Measurements from ENCODE around the gene RFX2. TPM values are rescaled to one million over a fixed set of nuclear protein-coding genes. Genes with fewer than 3 reads are reported as not detected.
"Not testable (repeated sequence)": the region's sequence is repeated elsewhere in the genome, so short reads cannot be mapped to it uniquely, and the experiment has no call there.

The RFX2 gene
- total RNA-seq, 1 donor from 2014 or later = 7.2 TPM

GRCh38 chr19:5990289-5990797 is 120.0 kb downstream of the RFX2 start:
- DNase-seq = no peak

- DNase-seq = no peak
Measured at GRCh38 chr19:5989388-5990074, 120.8 kb downstream of the RFX2 start.

- no peak for DNase-seq
Measured at GRCh38 chr19:5988517-5989387, 121.5 kb downstream of the RFX2 start.

- peak; percentile 76 for DNase-seq
Measured at GRCh38 chr19:5987077-5987818, 123.1 kb downstream of the RFX2 start.

- not testable (repeated sequence) for DNase-seq
Measured at GRCh38 chr19:5985837-5986236, 124.5 kb downstream of the RFX2 start.

- DNase-seq = no peak
Measured at GRCh38 chr19:5985098-5985783, 125.1 kb downstream of the RFX2 start.

GRCh38 chr19:5984600-5984999 is 125.7 kb downstream of the RFX2 start:
- DNase-seq = no peak

- DNase-seq = no peak
Measured at GRCh38 chr19:5983367-5983955, 126.8 kb downstream of the RFX2 start.

GRCh38 chr19:5978606-5979552 is 131.4 kb downstream of the RFX2 start:
- no peak for DNase-seq

- DNase-seq = peak; percentile 99
Measured at GRCh38 chr19:5977785-5978605, 132.3 kb downstream of the RFX2 start, which contains the start of gene RANBP3. RANBP3 (minus strand) TSS chr19:5978140; CDS start chr19:5978082, 58 bp downstream.

GRCh38 chr19:5977222-5977784 is 133.0 kb downstream of the RFX2 start:
- DNase-seq = no peak

GRCh38 chr19:5976768-5977167 is 133.5 kb downstream of the RFX2 start:
- no peak for DNase-seq

GRCh38 chr19:5975388-5975728 is 134.9 kb downstream of the RFX2 start:
- DNase-seq = no peak

GRCh38 chr19:5974721-5975387 is 135.4 kb downstream of the RFX2 start:
- no peak for DNase-seq

GRCh38 chr19:5973867-5974635 is 136.2 kb downstream of the RFX2 start:
- no peak for DNase-seq

GRCh38 chr19:5973376-5973775 is 136.9 kb downstream of the RFX2 start:
- DNase-seq = no peak

GRCh38 chr19:5972355-5972731 is 138.0 kb downstream of the RFX2 start:
- DNase-seq = no peak

All from skin of body (tissue), 2 donors.